UCSD-AML1 (cell line): ENCODE data around the gene IL23A.

ENCODE experiments used
- DNase-seq: peaks from one replicate; lab custom pipeline; 2025; ENCODE audit not compliant: unreplicated experiment; lab: John Stamatoyannopoulos, UW

IL23A gene

DNA sequence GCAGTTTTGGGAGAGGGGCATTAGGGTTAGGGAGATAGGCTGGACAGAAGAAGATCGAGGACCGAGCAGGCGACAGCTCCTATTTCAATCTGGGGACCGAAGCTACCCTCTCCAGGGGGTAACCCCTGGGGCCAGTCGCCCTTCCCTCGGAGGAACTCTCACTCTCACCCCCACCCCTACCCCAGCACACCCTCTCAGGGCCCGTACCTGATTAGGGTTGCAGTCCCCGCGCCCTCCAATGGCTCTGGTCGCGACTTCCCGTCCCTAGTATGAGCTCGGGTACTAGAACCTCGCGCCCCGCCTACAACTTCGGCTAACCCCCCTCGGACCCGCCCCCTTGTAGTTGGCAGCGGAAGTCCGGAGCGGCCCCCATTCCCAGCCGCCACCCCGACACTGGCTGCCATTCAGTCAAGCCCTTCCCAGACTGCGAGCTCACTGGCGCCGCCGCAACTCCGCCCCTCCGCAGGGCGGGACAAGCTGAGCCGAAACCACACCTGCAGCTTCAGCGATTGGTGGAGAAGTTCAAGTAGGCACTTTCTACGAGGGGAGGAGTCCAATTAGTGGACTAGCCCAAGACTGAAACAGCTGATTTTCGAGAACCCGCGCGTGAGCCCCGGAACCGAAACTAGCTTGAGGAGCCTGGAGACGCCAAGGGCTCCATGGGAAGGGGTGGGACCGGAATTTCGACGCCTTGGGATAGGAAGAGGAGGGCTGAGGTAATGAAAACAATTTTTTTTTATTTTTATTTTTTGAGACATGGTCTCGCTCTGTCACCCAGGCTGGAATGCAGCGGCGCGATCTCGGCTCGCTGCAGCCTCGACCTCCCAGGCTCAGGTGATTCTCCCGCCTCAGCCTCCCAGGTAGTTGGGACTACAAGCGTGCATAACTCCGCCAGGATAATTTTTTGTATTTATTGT, 21.4 kb downstream of the IL23A start, which contains the start of gene STAT2:
Gene STAT2, minus strand, starts transcription at position 257 of the 917 bp plus-strand sequence. CDS start 3,536 bp downstream, outside the sequence.
- DNase-seq: peak; percentile 100

DNA sequence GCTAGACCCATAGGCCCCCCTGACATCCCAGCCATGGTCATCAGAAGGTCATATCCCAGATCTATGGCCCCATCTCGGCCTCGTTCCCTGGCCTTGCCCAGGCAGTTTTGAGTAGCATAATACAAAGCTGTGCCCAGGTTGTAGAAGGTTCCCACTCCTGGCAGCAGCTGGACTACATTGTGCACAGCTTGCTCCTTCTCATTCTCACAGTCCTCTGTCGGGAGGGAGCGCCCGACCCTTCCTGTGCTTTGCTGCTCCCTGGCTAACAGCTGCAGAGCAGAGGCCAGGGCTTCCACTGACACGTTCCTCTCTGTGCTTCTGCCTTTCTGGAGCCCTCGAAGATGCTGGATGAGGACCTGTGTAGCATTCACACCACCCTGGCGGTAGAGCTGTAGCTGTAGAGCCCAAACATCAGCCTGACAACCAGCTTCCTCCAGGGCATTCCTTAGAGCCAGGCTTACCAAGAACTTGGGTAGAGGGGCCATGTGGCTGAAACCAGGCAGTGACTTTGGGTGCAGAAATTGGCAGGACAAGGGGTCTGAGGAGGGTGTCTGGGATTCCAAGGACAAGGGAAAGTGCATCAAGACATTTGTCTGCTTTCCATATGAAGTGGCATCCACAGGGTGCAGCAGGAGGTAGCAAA, 22.9 kb downstream of the IL23A start:
- no peak for DNase-seq

DNA sequence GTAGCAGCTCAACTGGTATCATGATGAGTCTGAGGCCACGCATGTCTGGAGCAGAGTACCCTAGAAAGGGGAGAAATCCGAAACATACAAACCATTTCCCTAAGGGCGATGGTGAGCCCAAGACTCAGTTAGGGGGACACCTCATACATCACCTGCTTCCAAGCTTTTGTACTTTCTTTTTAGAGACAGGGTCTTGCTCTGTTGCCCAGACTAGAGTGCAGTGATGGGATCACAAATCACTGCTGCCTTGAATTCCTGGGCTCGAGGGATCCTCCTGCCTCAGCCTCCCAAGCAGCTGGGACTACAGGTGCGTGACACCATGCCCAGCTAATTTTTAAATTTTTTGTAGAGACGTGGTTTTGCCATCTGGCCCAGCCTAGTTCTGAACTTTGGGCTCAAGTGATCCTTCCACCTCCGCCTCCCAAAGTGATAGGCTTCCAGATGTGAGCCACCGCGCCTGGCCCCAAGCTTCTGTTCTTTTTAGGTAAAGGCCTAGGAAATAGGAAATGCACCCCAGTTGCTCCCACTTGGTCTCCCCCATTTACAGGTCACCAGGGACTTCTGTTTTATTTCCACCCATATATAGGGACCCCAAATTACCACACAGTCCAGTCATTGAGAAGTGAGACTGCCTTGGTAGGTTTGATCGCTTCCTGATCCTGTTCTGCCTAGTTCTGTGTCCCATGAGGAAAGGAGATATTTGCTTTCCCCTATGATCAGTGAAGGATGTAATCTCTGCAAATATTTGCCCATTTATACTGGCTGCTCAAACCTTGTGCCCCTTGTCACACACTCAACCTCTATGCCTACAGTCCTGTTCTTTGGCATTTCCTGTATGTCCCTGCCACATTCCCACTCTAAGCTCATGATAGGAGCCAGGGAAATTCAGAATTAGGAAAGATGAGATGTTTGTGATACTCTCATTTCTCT, 23.7 kb downstream of the IL23A start, which contains the start of gene APOF:
Gene APOF, minus strand, starts transcription at position 728 of the 930 bp plus-strand sequence. Its CDS starts 112 bp downstream, at position 616.
- DNase-seq: no peak

DNA sequence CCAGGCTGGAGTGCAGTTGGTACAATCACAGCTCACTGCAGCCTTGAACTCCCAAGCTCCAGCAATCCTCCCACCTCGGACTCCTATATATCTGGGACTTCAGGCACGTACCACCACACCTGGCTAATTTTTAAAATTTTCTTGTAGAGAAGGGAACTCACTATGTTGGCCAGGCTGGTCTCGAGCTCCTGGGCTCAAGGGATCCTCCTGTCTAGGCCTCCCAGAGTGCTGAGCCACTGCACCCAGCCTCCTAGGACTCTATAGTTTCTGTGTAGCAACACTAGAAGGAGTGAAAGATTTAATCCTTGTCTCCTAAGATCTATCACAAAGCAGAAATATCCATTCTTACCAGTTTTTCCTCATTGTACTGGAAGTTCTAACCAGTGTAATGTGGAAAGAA, 28.3 kb downstream of the IL23A start:
- DNase-seq: no peak

DNA sequence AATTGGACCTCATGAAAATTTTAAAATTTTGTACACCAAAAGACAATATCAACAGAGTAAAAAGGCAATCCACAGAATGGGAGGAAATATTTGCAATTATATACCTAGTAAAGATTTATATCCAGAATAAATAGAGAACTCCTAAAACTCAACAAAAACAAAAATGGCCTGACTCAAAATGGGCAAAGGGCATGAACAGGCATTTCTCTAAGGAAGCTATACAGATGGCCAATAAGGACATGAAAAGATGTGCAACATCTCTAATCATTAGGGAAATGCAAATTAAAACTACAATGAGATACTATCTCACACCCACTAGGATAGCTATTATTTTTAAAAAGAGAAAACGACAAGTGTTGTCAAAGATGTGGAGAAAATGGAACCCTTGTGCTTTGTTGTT, 34.8 kb downstream of the IL23A start:
- DNase-seq: no peak

DNA sequence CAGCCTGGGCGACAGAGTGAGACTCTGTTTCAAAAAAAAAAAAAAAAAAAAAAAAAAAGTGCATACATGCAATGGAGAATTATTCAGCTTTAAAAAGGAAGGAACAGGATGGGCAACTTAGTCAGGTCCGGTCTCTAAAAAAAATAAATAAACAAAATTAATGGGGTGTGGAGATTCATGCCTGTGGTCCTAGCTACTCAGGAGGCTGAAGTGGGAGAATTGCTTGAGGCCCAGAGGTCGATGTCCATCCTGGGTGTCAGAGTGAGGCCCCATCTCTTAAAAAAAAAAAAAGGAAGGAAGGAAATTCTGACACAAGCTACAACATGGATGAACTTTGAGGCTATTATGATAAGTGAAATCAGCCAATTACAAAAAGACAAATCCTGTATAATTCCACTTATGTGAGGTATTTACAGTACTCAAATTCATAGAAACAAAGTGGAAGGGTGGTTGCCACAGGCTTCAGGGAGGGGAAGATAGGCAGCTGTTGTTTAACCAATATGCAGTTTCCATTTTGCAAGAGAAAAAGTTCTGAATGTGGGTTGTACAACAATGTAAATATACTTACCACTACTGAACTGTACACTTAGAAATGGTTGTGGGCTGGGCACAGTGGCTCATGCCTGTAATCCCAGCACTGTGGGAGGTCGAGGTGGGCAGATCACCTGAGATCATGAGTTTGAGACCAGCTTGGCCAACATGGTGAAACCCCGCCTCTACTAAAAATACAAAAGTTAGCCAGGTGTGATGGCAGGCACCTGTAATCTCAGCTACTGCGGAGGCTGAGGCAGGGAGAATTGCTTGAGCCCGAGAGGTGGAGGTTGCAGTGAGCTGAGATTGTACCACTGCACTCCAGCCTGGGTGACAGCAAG, 36.3 kb downstream of the IL23A start:
- no peak for DNase-seq

DNA sequence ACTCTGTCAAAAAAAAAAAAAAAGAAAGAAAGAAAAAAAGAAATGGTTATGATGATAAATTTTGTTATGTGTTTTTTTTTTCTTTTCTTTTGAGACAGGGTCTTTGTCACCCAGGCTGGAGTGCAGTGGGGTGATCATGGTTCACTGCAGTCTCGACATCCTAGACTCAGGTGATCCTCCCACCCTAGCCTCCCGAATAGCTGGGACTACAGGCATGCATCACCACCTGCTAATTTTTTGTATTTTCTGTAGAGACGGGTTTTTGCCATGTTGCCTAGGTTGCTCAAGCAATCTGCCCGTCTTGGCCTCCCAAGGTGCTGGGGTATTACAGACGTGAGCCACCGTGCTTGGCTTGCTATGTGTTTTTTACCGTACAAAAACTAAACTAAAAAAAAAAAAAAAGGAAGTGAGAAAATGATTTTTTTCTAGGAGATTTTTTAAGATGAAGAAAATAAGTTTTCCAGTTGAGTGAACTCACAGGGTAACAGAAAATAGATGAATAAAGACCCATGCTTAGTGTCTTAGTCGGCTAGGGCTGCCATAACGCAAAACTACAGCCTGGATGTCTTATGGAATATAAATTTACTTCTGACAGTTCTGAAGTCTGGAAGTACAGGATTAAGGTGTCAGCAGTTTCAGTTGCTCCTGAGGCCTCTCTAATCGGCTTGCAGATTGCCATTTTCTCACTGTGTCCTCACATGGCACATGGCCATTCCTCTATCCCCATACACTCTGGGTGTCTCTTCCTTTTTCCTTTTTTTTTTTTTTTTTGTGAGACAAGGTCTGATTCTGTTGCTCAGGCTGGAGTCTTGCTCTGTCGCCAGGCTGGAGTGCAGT, 37.1 kb downstream of the IL23A start:
- no peak for DNase-seq

DNA sequence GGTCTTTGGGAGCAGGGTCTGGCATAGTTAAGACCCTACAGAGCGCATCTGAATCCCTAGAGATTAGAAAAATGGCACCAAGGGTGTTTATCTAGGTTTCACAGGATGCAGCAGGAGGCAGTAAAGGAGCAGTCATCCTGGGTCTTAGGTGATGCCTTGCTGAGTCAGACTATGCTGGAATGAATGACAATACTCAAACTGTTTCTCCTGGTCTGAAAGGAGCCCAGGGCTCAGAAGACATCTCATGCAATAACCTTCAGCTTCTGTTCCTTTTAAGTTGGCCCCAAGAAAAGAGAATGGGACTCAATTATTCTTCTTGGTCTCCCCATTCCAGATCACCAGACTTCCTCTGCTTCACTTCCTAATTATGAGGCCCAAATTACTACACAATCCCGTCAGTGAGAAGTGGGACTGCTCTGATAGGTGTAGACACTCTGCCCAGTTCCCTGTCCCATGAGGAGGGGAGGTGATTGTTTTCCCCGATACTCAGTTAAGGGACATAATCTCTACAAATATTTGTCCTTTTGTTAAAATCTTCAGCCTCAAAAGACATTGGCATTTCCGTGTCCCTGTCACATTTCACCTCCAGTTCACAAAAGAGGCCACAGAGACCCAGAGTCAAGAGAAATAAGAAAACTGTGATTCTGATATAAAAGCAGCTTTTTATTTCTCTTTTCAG, 38.8 kb downstream of the IL23A start:
- no peak for DNase-seq

DNA sequence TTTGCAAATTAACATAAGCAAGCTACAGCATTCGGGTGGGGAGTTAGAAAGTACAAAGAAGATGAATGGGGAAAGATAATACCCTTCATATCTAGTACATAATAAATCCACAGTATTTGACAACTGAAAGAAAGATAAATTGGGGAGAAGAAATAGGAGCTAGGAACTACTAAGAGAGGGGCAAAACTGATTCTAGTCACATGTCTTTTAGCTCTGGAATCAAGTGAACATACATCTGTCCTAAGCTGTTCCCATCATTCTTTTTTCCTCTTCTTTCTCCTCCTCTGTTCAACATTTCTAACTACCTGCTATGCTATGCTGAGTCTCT, 39.3 kb downstream of the IL23A start:
- no peak for DNase-seq

DNA sequence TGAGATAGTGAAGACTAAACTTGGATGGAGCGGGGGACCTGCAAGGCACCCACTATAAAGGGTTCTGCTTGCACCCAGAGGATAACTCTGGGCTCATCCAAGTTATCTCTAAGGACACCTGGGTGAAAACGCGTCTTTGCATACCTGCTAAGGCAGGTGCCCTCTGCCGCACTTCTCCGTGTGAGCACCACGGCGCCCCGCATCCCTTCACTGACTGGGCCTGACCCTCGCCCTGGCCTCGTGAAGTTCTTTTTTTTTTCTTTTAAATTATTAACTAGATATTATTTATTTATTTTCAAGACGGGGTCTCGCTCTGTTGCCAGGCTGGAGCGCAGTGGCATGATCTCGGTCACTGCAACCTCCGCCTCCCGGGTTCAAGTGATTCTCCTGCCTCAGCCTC, 43.9 kb downstream of the IL23A start:
- DNase-seq: no peak

DNA sequence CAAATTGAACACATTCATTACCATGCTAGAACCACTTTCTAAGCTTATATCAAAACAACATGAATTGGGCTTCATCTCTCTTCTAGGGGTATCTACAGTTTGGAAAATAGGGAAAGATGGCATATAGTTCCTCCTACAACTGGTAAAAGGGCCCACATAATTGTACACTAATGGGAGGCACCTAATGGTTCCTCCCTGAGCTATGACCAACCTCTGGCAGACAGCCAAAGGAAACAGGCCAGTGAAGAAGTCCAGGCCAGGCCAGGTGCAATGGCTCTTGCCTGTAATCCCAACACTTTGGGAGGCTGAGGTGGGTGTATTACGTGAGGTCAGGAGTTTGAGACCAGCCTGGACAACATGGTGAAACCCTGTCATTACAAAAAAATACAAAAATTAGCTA, 47.2 kb downstream of the IL23A start:
- DNase-seq: no peak

DNA sequence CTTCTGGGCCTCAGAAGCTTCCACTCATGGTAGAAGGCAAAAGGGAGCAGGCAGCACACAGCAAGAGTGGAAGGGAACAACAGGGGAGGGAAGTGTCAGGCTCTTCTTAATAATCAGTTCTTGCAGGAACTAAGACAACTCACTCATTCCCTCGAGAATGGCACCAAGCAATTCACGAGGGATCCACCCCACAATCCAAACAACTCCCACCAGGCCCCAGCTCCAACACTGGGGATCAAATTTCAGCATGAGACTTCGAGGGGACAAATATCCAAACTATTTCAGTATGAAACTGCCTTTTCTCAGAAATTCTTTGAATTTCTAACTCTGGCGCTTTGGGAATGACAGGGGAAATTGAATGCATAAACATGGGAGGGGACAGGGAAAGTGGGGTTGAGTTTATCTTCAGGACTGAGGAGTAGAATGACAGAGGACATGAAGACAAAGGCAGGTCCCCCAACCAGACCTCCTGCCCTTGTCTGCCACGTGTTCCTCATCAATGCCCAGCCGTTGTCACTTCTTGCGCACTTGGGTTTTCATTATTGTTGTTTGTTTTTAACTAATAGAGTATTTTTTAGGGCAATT, 48.6 kb downstream of the IL23A start:
- no peak for DNase-seq

DNA sequence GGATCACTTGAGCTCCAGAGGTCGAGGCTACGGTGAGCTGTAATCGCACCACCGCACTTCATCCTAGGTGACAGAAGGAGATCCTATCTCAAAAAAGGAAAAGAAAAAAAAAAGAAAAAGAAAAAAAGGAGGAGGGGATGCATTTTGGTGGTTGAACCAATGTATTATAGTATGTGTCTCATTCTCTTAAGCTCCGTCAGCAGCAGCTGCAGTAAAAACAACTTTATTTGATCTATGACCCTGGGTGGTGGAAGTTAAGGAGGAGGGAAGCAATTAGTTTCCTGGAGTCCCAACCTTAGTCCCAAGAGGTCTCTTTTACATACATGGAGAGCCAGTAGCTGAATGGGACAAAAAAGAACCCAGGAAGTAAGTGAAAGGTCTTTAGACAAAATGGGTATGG, 50.7 kb downstream of the IL23A start:
- no peak for DNase-seq
